ENCODE results near the gene SRL. TPM values are rescaled to one million over a fixed set of nuclear protein-coding genes. Genes with fewer than 3 reads are reported as not detected.
"Not testable (repeated sequence)": the region's sequence is repeated elsewhere in the genome, so short reads cannot be mapped to it uniquely, and the experiment has no call there.

The SRL gene
- total RNA-seq, 1 experiment from 2014 or later: not detected

GRCh38 chr16:4212211-4212933 is 29.5 kb downstream of the SRL start:
- Histone ChIP-seq H3K79me2 (ENCODE audit: low read length) (no peaks in the 10 kb centered on the region), H3K9me3 (ENCODE audit: low read length) (no peaks in the 10 kb centered on the region), H4K20me1 (ENCODE audit: low read length) (no peaks in the 10 kb centered on the region), H3K27me3 (ENCODE audit: low read length) (no peaks in the 10 kb centered on the region), H3K9me2 (replicated peaks; ENCODE audit: low read length) (no peaks in the 10 kb centered on the region), H2AFZ (ENCODE audit: low read length) (no peak overlapping the region), H3K4me1 (ENCODE audit: insufficient read depth, low read length) (peaks cover 10% of the 10 kb centered on the region), H3F3A (ENCODE audit: low read length, unreplicated experiment) (no peaks in the 10 kb centered on the region), H3K36me3 (ENCODE audit: low read depth, low read length) (no peaks in the 10 kb centered on the region), H3K4me2 (ENCODE audit: low read length) (no peak overlapping the region), H3K27ac (ENCODE audit: low read length) (no peak overlapping the region), H3K4me3 (ENCODE audit: low read length) (no peak overlapping the region), H3K9ac (ENCODE audit: low read length) (no peak overlapping the region)
- intact Hi-C loops (cut with micrococcal nuclease): no loop called here
- BruUV-seq (replicated peaks): no TSS peak
- POLR2A ChIA-PET (ENCODE audit: unreplicated experiment): no interaction called here
- TF ChIP-seq CTCF (conservative IDR thresholded peaks at IDR 0.05; ENCODE audit: low read depth, low read length) (no peak), EZH2phosphoT487 (IDR thresholded peaks at IDR 0.05; ENCODE audit: borderline replicate concordance, low read length) (no peak), EZH2 (IDR thresholded peaks at IDR 0.05; ENCODE audit: low read length, unreplicated experiment) (no peak)
- CTCF ChIA-PET: no interaction called here
- DNase-seq (no peak), ATAC-seq (no peak)

- H3K27ac ChIP-seq (ENCODE audit: low read length); POLR2A ChIA-PET (ENCODE audit: unreplicated experiment); H4K20me1 ChIP-seq (ENCODE audit: low read length); H3K79me2 ChIP-seq (ENCODE audit: low read length); H2AFZ ChIP-seq (ENCODE audit: low read length); ATAC-seq; H3K9ac ChIP-seq (ENCODE audit: low read length); H3K27me3 ChIP-seq (ENCODE audit: low read length); BruUV-seq (replicated peaks); DNase-seq; H3K4me2 ChIP-seq (ENCODE audit: low read length); CTCF ChIA-PET; H3K9me3 ChIP-seq (ENCODE audit: low read length); H3K9me2 ChIP-seq (replicated peaks; ENCODE audit: low read length); H3F3A ChIP-seq (ENCODE audit: low read length, unreplicated experiment); H3K36me3 ChIP-seq (ENCODE audit: low read depth, low read length); H3K4me3 ChIP-seq (ENCODE audit: low read length); intact Hi-C loops (cut with micrococcal nuclease): not testable (repeated sequence)
- peaks cover 10% of the 10 kb centered on the region for H3K4me1 ChIP-seq (ENCODE audit: insufficient read depth, low read length)
These were observed 30.3 kb downstream of the SRL start for GRCh38 chr16:4211445-4212210.

- no peak for TF ChIP-seq CTCF (conservative IDR thresholded peaks at IDR 0.05; ENCODE audit: low read depth, low read length)
- TF ChIP-seq EZH2phosphoT487 (IDR thresholded peaks at IDR 0.05; ENCODE audit: borderline replicate concordance, low read length): no peak
- no peak for TF ChIP-seq EZH2 (IDR thresholded peaks at IDR 0.05; ENCODE audit: low read length, unreplicated experiment)
- H3K36me3 ChIP-seq (ENCODE audit: low read depth, low read length): no peaks in the 10 kb centered on the region
- H3K4me2 ChIP-seq (ENCODE audit: low read length): no peak overlapping the region
- ChIA-PET POLR2A (ENCODE audit: unreplicated experiment) (no interaction called here), CTCF (no interaction called here)
- ATAC-seq (no peak), DNase-seq (no peak)
- BruUV-seq (replicated peaks): no TSS peak
- H4K20me1 ChIP-seq (ENCODE audit: low read length): no peaks in the 10 kb centered on the region
- no peaks in the 10 kb centered on the region for H3K9me2 ChIP-seq (replicated peaks; ENCODE audit: low read length)
- no peak overlapping the region for H3K9ac ChIP-seq (ENCODE audit: low read length)
- intact Hi-C loops (cut with micrococcal nuclease): no loop called here
- no peak overlapping the region for H3K27ac ChIP-seq (ENCODE audit: low read length)
- no peaks in the 10 kb centered on the region for H3K79me2 ChIP-seq (ENCODE audit: low read length)
- H3K9me3 ChIP-seq (ENCODE audit: low read length): no peaks in the 10 kb centered on the region
- H3K4me1 ChIP-seq (ENCODE audit: insufficient read depth, low read length): peaks cover 10% of the 10 kb centered on the region
- no peaks in the 10 kb centered on the region for H3F3A ChIP-seq (ENCODE audit: low read length, unreplicated experiment)
- no peak overlapping the region for H3K4me3 ChIP-seq (ENCODE audit: low read length)
- no peaks in the 10 kb centered on the region for H3K27me3 ChIP-seq (ENCODE audit: low read length)
- no peak overlapping the region for H2AFZ ChIP-seq (ENCODE audit: low read length)
These were observed 32.2 kb downstream of the SRL start for GRCh38 chr16:4209666-4210065.

All from PC-3 (cell line).